K562 (cell line): ENCODE measurements around the gene LETM1. TPM values are rescaled to one million over a fixed set of nuclear protein-coding genes. Genes with fewer than 3 reads are reported as not detected.

Experiments used
- ATAC-seq: fragments of 200-7000 bp; cut with Tn5 transposase; 3 replicates; pipeline ENCODE4 v1.9.1; 2020; ENCODE audit warnings: moderate library complexity
- BruUV-seq: library from RNA; stranded (reverse); fragments of 400-500 nt; replicated peaks from 2 replicates; lab custom pipeline; 2021; lab: Mats Ljungman, UMichigan
- CTCF ChIA-PET: fragments of 300-600 bp; formaldehyde crosslinking; extraction: SDS; loops from one replicate; lab custom pipeline; 2021; ENCODE audit warnings: low intra/inter-chr PET ratio; lab: Yijun Ruan, JAX
- POLR2A ChIA-PET: fragments of 300-600, 350-650 bp; sonication (Branson Sonifier 250); formaldehyde crosslinking; extraction: SDS; loops from one replicate; lab custom pipeline; 2021; ENCODE audit warnings: antibody characterized with exemption, inconsistent platforms; lab: Yijun Ruan, JAX
- DNase-seq, 4 experiments: peaks; one replicate each; pipeline versions ENCODE4 v3.0.0 to v3.0.0-alpha.2; 2011 to 2018; ENCODE audit warnings: low spot score in 3 of 4, mixed read lengths in 3 of 4; ENCODE audit errors: extremely low read depth in 1 of 4
- FAIRE-seq: peaks from 2 replicates; lab custom pipeline; 2011; peaks lifted over from hg19 to GRCh38; lab: Jason Lieb, UNC
- H2AFZ ChIP-seq: 2 replicates; pipeline ENCODE4 v1.6.0; 2011; ENCODE audit warnings: low read depth, low read length, control low read depth, inconsistent platforms
- H3K27ac ChIP-seq: fragments of 200-600 bp; 3 replicates; pipeline ENCODE4 v1.8.0; 2011; ENCODE audit warnings: low read depth, mild to moderate bottlenecking, control low read depth, inconsistent platforms, low read length, moderate library complexity, mixed read lengths; ENCODE audit errors: extremely low read depth
- H3K27me3 ChIP-seq, 2 experiments: fragments of 300-600 bp in 1 of 2; 2 replicates in 1 of 2; 3 replicates in 1 of 2; pipeline versions ENCODE4 v1.6.0 to v1.8.0; 2011; ENCODE audit warnings: inconsistent platforms in 2 of 2, low read length in 2 of 2, mild to moderate bottlenecking in 1 of 2, mixed read lengths in 1 of 2, moderate library complexity in 1 of 2; ENCODE audit not compliant: control insufficient read depth in 2 of 2, insufficient read depth in 2 of 2
- H3K36me3 ChIP-seq: fragments of 300-600 bp; 3 replicates; pipeline ENCODE4 v1.8.0; 2011; ENCODE audit warnings: mild to moderate bottlenecking, low read length, inconsistent platforms; ENCODE audit not compliant: control insufficient read depth, insufficient read depth
- H3K4me1 ChIP-seq, 2 experiments: fragments of 200-600 bp in 1 of 2; replicated peaks in 1 of 2; 2 replicates in 1 of 2; 3 replicates in 1 of 2; pipeline versions ENCODE4 v1.5.1 to v1.8.0; 2011; ENCODE audit warnings: inconsistent platforms in 2 of 2, low read length in 2 of 2, mild to moderate bottlenecking in 1 of 2, mixed read lengths in 1 of 2, moderate library complexity in 1 of 2; ENCODE audit not compliant: control insufficient read depth in 2 of 2, insufficient read depth in 2 of 2
- H3K4me2 ChIP-seq: 2 replicates; pipeline ENCODE4 v1.6.1; 2011; ENCODE audit warnings: low read length, control low read depth, inconsistent platforms, mixed read lengths; ENCODE audit not compliant: insufficient read depth
- H3K4me3 ChIP-seq: fragments of 200-600 bp; sonication (generic), shearing (Covaris generic); 2 replicates; pipeline ENCODE4 v1.5.1; 2016; ENCODE audit warnings: control low read depth, inconsistent platforms
- H3K79me2 ChIP-seq: fragments of 200-600 bp; 3 replicates; pipeline ENCODE4 v1.8.0; 2011; ENCODE audit warnings: low read length, inconsistent platforms; ENCODE audit not compliant: control insufficient read depth, insufficient read depth
- H3K9ac ChIP-seq, 2 experiments: 2 replicates each; pipeline versions ENCODE4 v1.6.0 to v1.6.1; 2011; ENCODE audit warnings: low read depth in 2 of 2, low read length in 2 of 2, control low read depth in 1 of 2, inconsistent platforms in 1 of 2, mild to moderate bottlenecking in 1 of 2, mixed read lengths in 1 of 2; ENCODE audit not compliant: insufficient read depth in 1 of 2
- H3K9me1 ChIP-seq: one replicate; pipeline ENCODE4 v1.6.0; 2011; ENCODE audit warnings: inconsistent platforms, mild to moderate bottlenecking, low read length, moderate library complexity; ENCODE audit not compliant: control insufficient read depth, insufficient read depth
- H3K9me3 ChIP-seq: replicated peaks from 2 replicates; pipeline ENCODE4 v1.5.1; 2011; ENCODE audit warnings: low read depth, low read length, inconsistent platforms; ENCODE audit not compliant: control insufficient read depth, insufficient read depth
- H4K20me1 ChIP-seq: replicated peaks from 2 replicates; pipeline ENCODE4 v1.6.1; 2011; ENCODE audit warnings: low read length, inconsistent platforms, mixed read lengths; ENCODE audit not compliant: control insufficient read depth, insufficient read depth
- BRD9 ChIP-seq: fragments of 450-650 bp; IDR thresholded peaks from 2 replicates; pipeline ENCODE4 v1.6.1; 2018; ENCODE audit warnings: low read depth; ENCODE audit not compliant: partially characterized antibody
- CSDE1 ChIP-seq, 2 experiments: fragments of 450-650 bp; IDR thresholded peaks; 2 replicates each; pipeline ENCODE4 v1.6.1; 2016; ENCODE audit warnings: mild to moderate bottlenecking in 1 of 2
- FIP1L1 ChIP-seq: fragments of 200-400 bp; formaldehyde crosslinking; IDR thresholded peaks from 2 replicates; pipeline ENCODE4 v1.6.1; 2018; ENCODE audit warnings: mild to moderate bottlenecking, low read depth, low read length; ENCODE audit not compliant: poor library complexity, severe bottlenecking
- GMEB1 ChIP-seq: fragments of 250-450 bp; sonication (Bioruptor Pico); IDR thresholded peaks from 2 replicates; pipeline ENCODE4 v1.4.0; 2020; ENCODE audit warnings: mild to moderate bottlenecking
- SIN3B ChIP-seq: fragments of 450-650 bp; IDR thresholded peaks from 2 replicates; pipeline ENCODE4 v1.6.1; 2017; ENCODE audit warnings: low read depth, mild to moderate bottlenecking, moderate library complexity
- STAT6 ChIP-seq: sonication (generic); formaldehyde crosslinking; IDR thresholded peaks from 2 replicates; pipeline ENCODE4 v1.8.1; 2023; ENCODE audit warnings: mild to moderate bottlenecking, missing genetic modification reagents
- TOE1 ChIP-seq, 2 experiments: fragments of 450-650 bp in 1 of 2; sonication (generic) in 1 of 2; formaldehyde crosslinking in 1 of 2; IDR thresholded peaks; 2 replicates each; pipeline versions ENCODE4 v1.7.1 to v1.8.0; 2016 to 2022; ENCODE audit warnings: borderline replicate concordance in 2 of 2, mild to moderate bottlenecking in 2 of 2, antibody characterized with exemption in 1 of 2, inconsistent platforms in 1 of 2, low read depth in 1 of 2, missing genetic modification reagents in 1 of 2, moderate library complexity in 1 of 2
- USF2 ChIP-seq: sonication (generic); formaldehyde crosslinking; IDR thresholded peaks from 2 replicates; pipeline ENCODE4 v1.5.0; 2020; ENCODE audit warnings: missing genetic modification reagents
- ZNF133 ChIP-seq: fragments of 250-450 bp; sonication (Bioruptor Pico); IDR thresholded peaks from 2 replicates; pipeline ENCODE4 v1.4.0; 2020; ENCODE audit warnings: mild to moderate bottlenecking
- ZNF217 ChIP-seq: sonication (generic); formaldehyde crosslinking; IDR thresholded peaks from 2 replicates; pipeline ENCODE4 v1.8.0; 2022; ENCODE audit warnings: mild to moderate bottlenecking, missing genetic modification reagents
- ZNF277 ChIP-seq: fragments of 250-450 bp; sonication (Bioruptor Pico); IDR thresholded peaks from 2 replicates; pipeline ENCODE4 v1.8.0; 2022; ENCODE audit warnings: inconsistent platforms, mild to moderate bottlenecking, moderate library complexity, borderline replicate concordance
- WGBS: fragments of 100-300 bp; shearing (Covaris generic); methylation state at CpG from one replicate; pipeline ENCODE4 v1.1.6; 2016; ENCODE audit warnings: low coverage, mixed read lengths; ENCODE audit not compliant: insufficient coverage; ENCODE audit errors: missing lambda C conversion rate; 5-methylcytosine and 5-hydroxymethylcytosine counted together
- in situ Hi-C: fragments of 300-500 bp; cut with MboI; formaldehyde crosslinking; loops from 4 replicates; pipeline ENCODE4 v1.15.0; 2018; ENCODE audit warnings: inconsistent platforms, mixed read lengths
- intact Hi-C: fragments of 100-400 bp; cut with micrococcal nuclease; formaldehyde crosslinking; loops from 2 replicates; pipeline ENCODE4 v1.14.2; 2022
- polyA plus RNA-seq, 8 experiments: library from polyadenylated mRNA; depleted of rRNA in 4 of 8; stranded (reverse) in 5 of 8; unstranded in 3 of 8; fragments of >200 nt; fragmentation: Nextera tagmentation in 2 of 8; fragmentation: Illumina TruSeq in 1 of 8; extraction: Ambion mirVana in 2 of 8; extraction: Trizol in 1 of 8; gene quantifications; 2 replicates each; pipeline versions ENCODE4 v1.2.1 to v1.2.3, GENCODE V29; 2011 to 2014; ENCODE audit warnings: inconsistent platforms in 1 of 8, missing spikeins in 1 of 8
- total RNA-seq, 7 experiments: library from RNA; depleted of rRNA in 6 of 7; stranded (reverse); fragments of >200 nt in 6 of 7; fragmentation: Illumina TruSeq in 2 of 7; extraction: Trizol in 2 of 7; gene quantifications; 2 replicates each; pipeline versions ENCODE4 v1.2.1 to v1.2.3, GENCODE V29; 2011 to 2021; ENCODE audit warnings: low replicate concordance in 1 of 7

The LETM1 gene
- total and polyA plus RNA-seq, 9 of the 15 experiments (the other 6 are each of a cell fraction or from before 2014, with no cell fraction given): 3.9 to 109 (median 35.0) TPM

- H3K4me2 ChIP-seq: no peak overlapping the region
- no peak overlapping the region for H3K27ac ChIP-seq
- DNase-seq (no peak), ATAC-seq (no peak), FAIRE-seq (no peak)
- POLR2A ChIA-PET: no interaction called here
- H3K9me1 ChIP-seq: no peaks in the 10 kb centered on the region
- no peaks in the 10 kb centered on the region for H3K79me2 ChIP-seq
- TF ChIP-seq USF2: no peak
- no peak for TF ChIP-seq ZNF133 (CRISPR knock-in tag)
- no peak for TF ChIP-seq CSDE1 (IDR thresholded peaks at IDR 0.05)
- no peak for TF ChIP-seq SIN3B
- no peak for TF ChIP-seq ZNF277 (CRISPR knock-in tag)
- TF ChIP-seq FIP1L1: no peak
- no peak for TF ChIP-seq STAT6 (CRISPR knock-in tag)
- no peak for TF ChIP-seq ZNF217 (CRISPR knock-in tag)
- TF ChIP-seq BRD9: no peak
- TF ChIP-seq GMEB1 (CRISPR knock-in tag): no peak
- no peak for TF ChIP-seq TOE1 (IDR thresholded peaks at IDR 0.05; ENCODE audit: borderline replicate concordance)
- TF ChIP-seq TOE1 (CRISPR knock-in tag; IDR thresholded peaks at IDR 0.05; ENCODE audit: borderline replicate concordance, low read depth): no peak
- no peak overlapping the region for H3K4me3 ChIP-seq
- 0 out of 4 replicates have a peak overlapping the region, but pooled peaks of 1 of the 2 experiments have one; percentile 14 for H3K9ac ChIP-seq
- H3K9me3 ChIP-seq: no peaks in the 10 kb centered on the region
- no peak overlapping the region for H2AFZ ChIP-seq
- no TSS peak for BruUV-seq
- WGBS: 42% methylated on average over 5 of the region's 6 CpGs
- H3K4me1 ChIP-seq: peaks cover 2 to 91% of the 10 kb centered on the region in 2 experiments; a peak in 3 of 5 replicates
- 0 out of 2 replicates have a peak, but pooled peaks cover 3% of the 10 kb centered on the region for H4K20me1 ChIP-seq
- CTCF ChIA-PET: no interaction called here
- in situ Hi-C loops (no loop called here), intact Hi-C loops (no loop called here)
- H3K36me3 ChIP-seq: no peaks in the 10 kb centered on the region
- H3K27me3 ChIP-seq: no peaks in the 10 kb centered on the region
Observed at GRCh38 chr4:1769692-1770091, 86.3 kb downstream of the LETM1 start.
